GM23338 (cell line): ENCODE results near the gene ACTA2.

Experiments
- CREB1 ChIP-seq: fragments of 250-450 bp; sonication (Bioruptor Pico); IDR thresholded peaks from 2 replicates; pipeline ENCODE4 v1.5.0; 2020; ENCODE audit warnings: low read depth, mild to moderate bottlenecking, moderate library complexity
- CTCF ChIP-seq, 2 experiments: fragments of 200-600 bp in 1 of 2; sonication (generic) in 1 of 2; conservative IDR thresholded peaks; 2 replicates each; pipeline versions ENCODE4 v1.5.1 to v1.6.1; 2016 to 2017; ENCODE audit warnings: antibody characterized with exemption in 2 of 2, low read depth in 2 of 2, mild to moderate bottlenecking in 2 of 2, moderate library complexity in 1 of 2
- EZH2 ChIP-seq: fragments of 200-600 bp; sonication (generic); IDR thresholded peaks from one replicate; pipeline ENCODE4 v1.8.0; 2017; ENCODE audit warnings: antibody characterized with exemption, mild to moderate bottlenecking, low read depth; ENCODE audit not compliant: unreplicated experiment
- EZH2phosphoT487 ChIP-seq: fragments of 200-600 bp; sonication (generic); IDR thresholded peaks from one replicate; pipeline ENCODE4 v1.8.1; 2018; ENCODE audit warnings: antibody characterized with exemption; ENCODE audit not compliant: unreplicated experiment
- JUNB ChIP-seq: IDR thresholded peaks from one replicate; pipeline ENCODE4 v1.6.1; 2016; ENCODE audit warnings: antibody characterized with exemption; ENCODE audit not compliant: unreplicated experiment
- NANOG ChIP-seq: IDR thresholded peaks from 2 replicates; pipeline ENCODE4 v1.6.1; 2016; ENCODE audit warnings: antibody characterized with exemption, borderline replicate concordance
- POLR2AphosphoS5 ChIP-seq: IDR thresholded peaks from 2 replicates; pipeline ENCODE4 v1.6.1; 2016; ENCODE audit warnings: antibody characterized with exemption, low read depth
- REST ChIP-seq: IDR thresholded peaks from one replicate; pipeline ENCODE4 v1.6.1; 2018; ENCODE audit warnings: antibody characterized with exemption; ENCODE audit not compliant: unreplicated experiment
- STAT1 ChIP-seq: IDR thresholded peaks from one replicate; pipeline ENCODE4 v1.6.1; 2016; ENCODE audit warnings: antibody characterized with exemption; ENCODE audit not compliant: unreplicated experiment
- ZNF114 ChIP-seq: fragments of 250-450 bp; sonication (Bioruptor Pico); IDR thresholded peaks from 2 replicates; pipeline ENCODE4 v1.5.0; 2020; ENCODE audit warnings: mild to moderate bottlenecking, moderate library complexity
- TF ChIP-seq, protein P1 (sequence below): IDR thresholded peaks from 2 replicates; pipeline ENCODE4 v1.6.1; 2016; ENCODE audit warnings: antibody characterized with exemption

- TF ChIP-seq CTCF (conservative IDR thresholded peaks at IDR 0.05; ENCODE audit: low read depth in 2 of 2), result no peak
- TF ChIP-seq EZH2phosphoT487, result no peak
- TF ChIP-seq JUNB, result no peak
- TF ChIP-seq REST, result no peak
- TF ChIP-seq EZH2, result no peak
- TF ChIP-seq CREB1 (CRISPR knock-in tag), result no peak
- no peak for TF ChIP-seq POLR2AphosphoS5
- no peak for TF ChIP-seq ZNF114
- TF ChIP-seq, protein P1, sequence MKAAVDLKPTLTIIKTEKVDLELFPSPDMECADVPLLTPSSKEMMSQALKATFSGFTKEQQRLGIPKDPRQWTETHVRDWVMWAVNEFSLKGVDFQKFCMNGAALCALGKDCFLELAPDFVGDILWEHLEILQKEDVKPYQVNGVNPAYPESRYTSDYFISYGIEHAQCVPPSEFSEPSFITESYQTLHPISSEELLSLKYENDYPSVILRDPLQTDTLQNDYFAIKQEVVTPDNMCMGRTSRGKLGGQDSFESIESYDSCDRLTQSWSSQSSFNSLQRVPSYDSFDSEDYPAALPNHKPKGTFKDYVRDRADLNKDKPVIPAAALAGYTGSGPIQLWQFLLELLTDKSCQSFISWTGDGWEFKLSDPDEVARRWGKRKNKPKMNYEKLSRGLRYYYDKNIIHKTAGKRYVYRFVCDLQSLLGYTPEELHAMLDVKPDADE, result no peak
- TF ChIP-seq NANOG, result no peak
- TF ChIP-seq STAT1, result no peak
Measured at GRCh38 chr10:88901206-88901983, 51.2 kb downstream of the ACTA2 start.
